Adrenal gland (tissue), 12 donors: ENCODE measurements around the gene ARL5C. TPM values are rescaled to one million over a fixed set of nuclear protein-coding genes. Genes with fewer than 3 reads are reported as not detected.

Experiments used
- DNase-seq, 7 donors: peaks; one replicate each; pipeline ENCODE4 v3.0.0-alpha.2; 2019 to 2020
- H3K27ac ChIP-seq, 5 donors: fragments of 200-600 bp; sonication (generic) in 4 of 5; 1 replicate in 3 of 5; 2 replicates in 2 of 5; pipeline versions ENCODE4 v1.5.1 to v1.8.0; 2016 to 2020; ENCODE audit warnings: mild to moderate bottlenecking in 1 of 5
- H3K27me3 ChIP-seq: fragments of 200-600 bp; 2 replicates; pipeline ENCODE4 v1.8.0; 2021
- H3K36me3 ChIP-seq, 2 donors: fragments of 200-600 bp; replicated peaks in 1 of 2; 1 replicate in 1 of 2; 2 replicates in 1 of 2; pipeline versions ENCODE4 v1.5.1 to v1.8.0; 2018 to 2022
- H3K4me1 ChIP-seq, 2 donors: fragments of 200-600 bp; replicated peaks in 1 of 2; 1 replicate in 1 of 2; 2 replicates in 1 of 2; pipeline versions ENCODE4 v1.5.1 to v1.8.0; 2018 to 2021
- H3K4me3 ChIP-seq, 4 donors: fragments of 200-600 bp; sonication (generic) in 3 of 4; one replicate each; pipeline ENCODE4 v1.5.1; 2016 to 2018
- H3K9me3 ChIP-seq, 3 donors: fragments of 200-600 bp; sonication (generic) in 1 of 3; replicated peaks in 1 of 3; 1 replicate in 2 of 3; 2 replicates in 1 of 3; pipeline versions ENCODE4 v1.5.1 to v1.8.0; 2016 to 2021
- CTCF ChIP-seq, 6 experiments: fragments of 450-650 bp in 4 of 6; fragments of 200-600 bp in 2 of 6; sonication (generic) in 1 of 6; IDR thresholded peaks; 1 replicate in 5 of 6; 2 replicates in 1 of 6; pipeline versions ENCODE4 v1.5.1 to v1.8.0; 2016 to 2021; ENCODE audit warnings: antibody characterized with exemption in 6 of 6, mild to moderate bottlenecking in 2 of 6, moderate library complexity in 1 of 6
- POLR2A ChIP-seq, 2 donors: fragments of 450-650 bp; IDR thresholded peaks; one replicate each; pipeline ENCODE4 v1.6.1; 2017; ENCODE audit warnings: antibody characterized with exemption in 2 of 2, mild to moderate bottlenecking in 2 of 2, moderate library complexity in 1 of 2
- WGBS, 4 donors: extraction: QIAGEN DNeasy Blood & Tissue Kit in 2 of 4; methylation state at CpG; one replicate each; pipeline versions ENCODE4 v1.1.5 to v1.1.7; 2013 to 2017; 5-methylcytosine and 5-hydroxymethylcytosine counted together
- intact Hi-C, 2 donors: fragments of 100-400 bp; cut with DNase I; formaldehyde crosslinking; loops; one replicate each; pipeline versions ENCODE4 v1.14.1 to v1.15.0; 2022 to 2023
- polyA plus RNA-seq, 3 donors: library from polyadenylated mRNA; stranded (reverse); fragments of 200-250 nt in 2 of 3; fragments of 350-450 nt in 1 of 3; fragmentation: Illumina TruSeq in 1 of 3; extraction: RNeasy Lipid Tissue Mini Kit (QIAGEN cat#74804) in 1 of 3; gene quantifications; one replicate each; pipeline ENCODE4 v1.2.3, GENCODE V29; 2013 to 2014
- total RNA-seq, 9 donors: library from RNA; depleted of rRNA in 4 of 9; stranded (reverse); fragments of >200 nt in 4 of 9; fragments of 120-200 nt in 1 of 9; fragmentation: NEBNext Ultra II Directional in 1 of 9; extraction: Animal tissue kit (Norgen Biotek cat#: 25700) in 1 of 9; gene quantifications; one replicate each; pipeline versions ENCODE4 v1.1.0 to v1.2.4, GENCODE V29; 2013 to 2023
- donor health status: healthy with polysubstance abuse.
- donor health status: Bipolar disorder and iron deficiency.
- donor health status: DM: yes; HTN: yes; CAD: no.
- donor health status: DM: no; HTN: no; CAD: no.
- donor health status: DM: no; HTN: no; CAD: no.
- donor health status: DM: yes; HTN: yes; CAD: no.

Gene ARL5C
- total and polyA plus RNA-seq, 12 donors: not detected

GRCh38 chr17:39199820-39200069 lies 33.8 kb upstream of the ARL5C start:
- Histone ChIP-seq H3K9me3 (no peaks in the 10 kb centered on the region), H3K4me1 (peaks cover 27 to 37% of the 10 kb centered on the region in 2 donors), H3K27me3 (no peaks in the 10 kb centered on the region), H3K27ac (peak overlapping the region; percentile 93 to 97 (median 95)), H3K36me3 (peaks cover 0 to 37% of the 10 kb centered on the region in 2 donors), H3K4me3 (peak overlapping the region in 2 of 4 donors; percentile 73 to 83)
- DNase-seq: peak; percentile 88 to 97 (median 95)
- intact Hi-C loops: no loop called here
- TF ChIP-seq POLR2A (IDR thresholded peaks at IDR 0.05): peak in 1 of 2 donors; percentile 70
- no peak for TF ChIP-seq CTCF (IDR thresholded peaks at IDR 0.05)
- WGBS, 4 donors: 0 to 1% (median 0%) methylated on average over 10 of the region's 10 CpGs

GRCh38 chr17:39198186-39198566 lies 32.2 kb upstream of the ARL5C start:
- peaks cover 27 to 37% of the 10 kb centered on the region in 2 donors for H3K4me1 ChIP-seq

DNA sequence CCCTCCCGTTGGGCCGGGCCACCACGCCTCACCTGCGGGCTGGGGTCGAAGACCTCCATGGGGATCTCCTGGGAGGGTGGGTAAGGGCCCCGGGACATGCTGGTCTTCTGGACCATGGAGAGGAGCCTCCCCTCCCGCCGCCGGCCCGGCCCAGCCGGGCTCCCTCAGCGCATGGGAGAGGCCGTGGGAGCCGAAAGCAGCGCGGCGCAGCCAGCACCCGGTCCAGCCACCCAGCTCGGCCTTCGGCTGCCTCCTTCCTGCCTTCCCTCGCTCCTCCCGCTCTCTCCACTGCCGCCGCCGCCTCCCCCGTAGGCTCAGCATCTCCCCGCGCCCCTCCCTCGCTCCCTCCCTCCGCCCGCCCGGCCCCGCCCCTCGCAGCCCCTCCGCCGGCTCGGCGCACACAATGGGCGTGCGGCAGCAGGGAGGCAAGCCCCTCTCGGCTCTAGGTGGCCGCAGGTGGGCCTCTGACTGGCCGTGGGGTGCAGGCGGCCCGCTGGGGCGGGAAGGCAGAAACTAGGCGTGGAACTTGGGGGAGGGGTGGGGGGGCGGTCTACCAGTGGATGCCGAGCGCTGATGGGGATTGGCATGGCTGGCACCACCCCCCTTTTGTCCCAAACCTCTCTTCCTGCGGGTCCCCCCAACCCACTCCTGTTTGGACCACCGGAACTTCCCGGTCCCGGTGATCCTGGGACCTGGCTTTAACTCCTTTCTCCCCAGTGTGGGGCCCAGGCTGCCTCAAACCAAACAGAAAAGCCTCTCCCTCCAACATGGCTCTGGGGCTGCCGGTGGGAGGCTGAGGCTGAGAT lies 31.6 kb upstream of the ARL5C start, which contains the start of gene CACNB1:
Gene CACNB1, minus strand, starts transcription at position 290 of the 806 bp plus-strand sequence. Its CDS starts 174 bp downstream, at position 116.
- TF ChIP-seq CTCF (IDR thresholded peaks at IDR 0.05): no peak
- TF ChIP-seq POLR2A (IDR thresholded peaks at IDR 0.05): peak; percentile 15 to 58
- Histone ChIP-seq H3K36me3 (peaks cover 0 to 16% of the 10 kb centered on the region in 2 donors), H3K27ac (peak within 1 kb of the TSS in 3 of 5 donors; percentile 4 to 96 (median 79)), H3K27me3 (no peaks in the 10 kb centered on the region), H3K4me1 (peaks cover 27 to 35% of the 10 kb centered on the region in 2 donors), H3K9me3 (no peaks in the 10 kb centered on the region), H3K4me3 (peak within 1 kb of the TSS in 3 of 4 donors; percentile 16 to 77 (median 44))
- intact Hi-C loops: no loop called here
- WGBS, 4 donors: 0 to 1% (median 1%) methylated on average over 11 to 55 of the region's 55 CpGs; no CpG with 5 or more reads in 1 of the 4 donors
- peak; percentile 72 to 83 (median 76) for DNase-seq

More at GRCh38 chr17:39198186-39198566, 32.2 kb upstream of the ARL5C start:
- peak in 2 of 7 donors; percentile 35 to 38 for DNase-seq
- intact Hi-C loops: no loop called here
- WGBS, 4 donors: 59 to 77% (median 66%) methylated on average over 4 of the region's 4 CpGs
- Histone ChIP-seq H3K9me3 (no peaks in the 10 kb centered on the region), H3K27me3 (no peaks in the 10 kb centered on the region), H3K4me3 (peak overlapping the region in 1 of 4 donors; percentile 77), H3K27ac (peak overlapping the region in 3 of 5 donors; percentile 4 to 96 (median 79)), H3K36me3 (peaks cover 0 to 22% of the 10 kb centered on the region in 2 donors)
- TF ChIP-seq POLR2A (IDR thresholded peaks at IDR 0.05) (no peak), CTCF (IDR thresholded peaks at IDR 0.05) (no peak)

DNA sequence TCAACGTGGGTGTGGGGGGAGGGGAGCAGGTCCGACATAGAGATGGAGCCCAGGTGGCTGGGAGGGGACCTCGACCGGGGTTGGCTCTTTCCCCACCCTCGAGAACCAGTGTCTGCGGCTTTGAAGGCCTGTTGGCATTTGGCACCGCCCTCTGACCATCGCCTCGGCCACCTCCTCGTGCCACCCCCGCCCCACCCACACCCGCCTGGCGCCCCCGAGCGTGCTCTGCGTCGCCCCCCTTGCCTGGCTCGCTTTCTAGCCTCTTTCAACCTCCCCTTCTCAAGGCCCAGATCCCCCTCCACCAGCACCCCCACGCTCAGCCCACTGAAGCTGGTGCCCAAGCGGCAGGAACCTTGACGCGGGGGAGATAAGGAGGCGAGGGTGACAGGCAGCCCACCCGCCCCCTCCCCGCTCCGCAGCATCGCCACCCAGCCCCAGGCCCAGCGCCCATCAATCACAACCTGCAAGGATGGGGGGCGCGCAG lies 30.9 kb upstream of the ARL5C start:
- peaks cover 26 to 28% of the 10 kb centered on the region in 2 donors for H3K4me1 ChIP-seq

More for the DNA sequence above, 30.9 kb upstream of the ARL5C start:
- H3K36me3 ChIP-seq: peaks cover 0 to 8% of the 10 kb centered on the region in 2 donors
- no peaks in the 10 kb centered on the region for H3K9me3 ChIP-seq
- H3K27me3 ChIP-seq: no peaks in the 10 kb centered on the region
- intact Hi-C loops: no loop called here
- H3K27ac ChIP-seq: peak overlapping the region in 3 of 5 donors; percentile 4 to 96 (median 79)
- peak in 5 of 7 donors; percentile 24 to 55 (median 51) for DNase-seq
- TF ChIP-seq POLR2A (IDR thresholded peaks at IDR 0.05): no peak
- TF ChIP-seq CTCF (IDR thresholded peaks at IDR 0.05): no peak
- peak overlapping the region in 2 of 4 donors; percentile 44 to 77 for H3K4me3 ChIP-seq
- 0 to 2% (median 0%) methylated on average over 4 to 30 of the region's 30 CpGs for WGBS, 4 donors
